Measurements from ENCODE around the gene ANXA3.

- TF ChIP-seq POLR2A (IDR thresholded peaks at IDR 0.05; ENCODE audit: low read depth) (no peak), CTCF (IDR thresholded peaks at IDR 0.05) (no peak), POLR2AphosphoS5 (IDR thresholded peaks at IDR 0.05) (no peak)
Observed at GRCh38 chr4:78650106-78651024, 98.8 kb downstream of the ANXA3 start.

Data from esophagus muscularis mucosa (tissue), 3 donors.